HTR-8/SVneo (cell line): ENCODE results near the gene CPNE6.

Experiments used
- DNase-seq: peaks from one replicate; pipeline ENCODE4 v3.0.0; 2011; ENCODE audit warnings: low spot score, mixed read lengths; ENCODE audit not compliant: insufficient read length
- FAIRE-seq: peaks from 2 replicates; lab custom pipeline; 2011; peaks lifted over from hg19 to GRCh38; lab: Jason Lieb, UNC

Gene CPNE6

DNA sequence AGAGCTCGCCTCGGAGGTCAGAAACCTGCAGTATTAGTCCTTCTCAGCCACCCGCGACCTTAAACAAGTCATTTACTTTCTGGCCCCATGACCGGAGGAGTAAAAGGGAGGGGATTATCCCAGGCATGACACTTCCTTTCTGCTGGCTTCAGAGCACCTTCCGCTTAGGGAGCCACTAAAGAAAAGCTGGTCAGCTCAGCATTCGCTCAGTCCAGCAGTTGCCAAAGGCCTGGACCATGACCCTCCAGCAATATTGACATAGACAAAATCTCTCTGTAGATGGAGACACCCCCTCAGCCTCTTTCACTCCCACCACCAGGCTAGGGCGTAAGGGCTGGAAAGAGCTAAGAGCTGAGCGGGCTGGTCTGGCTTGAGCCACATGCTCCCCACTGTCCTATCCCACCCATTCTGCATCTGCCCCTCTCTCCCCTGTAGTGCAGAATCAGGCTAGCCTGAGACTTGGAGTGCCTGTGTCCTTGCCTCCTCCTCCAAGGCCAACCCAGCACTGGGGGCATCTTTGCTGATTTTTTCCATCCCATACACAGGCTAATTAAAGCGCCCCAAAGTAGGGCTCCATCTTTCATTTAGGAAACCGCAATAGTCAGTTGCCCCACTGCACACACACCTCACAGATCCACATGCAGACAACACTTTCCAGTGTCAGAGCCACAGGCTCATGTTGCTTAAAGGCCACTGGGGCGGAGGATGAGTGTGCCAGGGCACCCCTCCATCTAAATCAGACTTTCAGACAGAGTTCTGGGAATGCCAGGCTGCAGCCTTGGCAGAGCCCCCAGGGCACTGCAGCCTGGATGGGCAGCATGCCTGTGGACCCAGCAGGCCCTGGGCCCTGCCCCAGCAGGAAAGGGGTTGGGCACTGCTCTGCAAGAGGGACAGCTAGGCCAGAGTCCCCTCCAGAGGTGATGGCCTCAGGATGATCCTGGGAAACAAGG, 4.0 kb upstream of the CPNE6 start:
- no peak for FAIRE-seq
- DNase-seq = no peak

DNA sequence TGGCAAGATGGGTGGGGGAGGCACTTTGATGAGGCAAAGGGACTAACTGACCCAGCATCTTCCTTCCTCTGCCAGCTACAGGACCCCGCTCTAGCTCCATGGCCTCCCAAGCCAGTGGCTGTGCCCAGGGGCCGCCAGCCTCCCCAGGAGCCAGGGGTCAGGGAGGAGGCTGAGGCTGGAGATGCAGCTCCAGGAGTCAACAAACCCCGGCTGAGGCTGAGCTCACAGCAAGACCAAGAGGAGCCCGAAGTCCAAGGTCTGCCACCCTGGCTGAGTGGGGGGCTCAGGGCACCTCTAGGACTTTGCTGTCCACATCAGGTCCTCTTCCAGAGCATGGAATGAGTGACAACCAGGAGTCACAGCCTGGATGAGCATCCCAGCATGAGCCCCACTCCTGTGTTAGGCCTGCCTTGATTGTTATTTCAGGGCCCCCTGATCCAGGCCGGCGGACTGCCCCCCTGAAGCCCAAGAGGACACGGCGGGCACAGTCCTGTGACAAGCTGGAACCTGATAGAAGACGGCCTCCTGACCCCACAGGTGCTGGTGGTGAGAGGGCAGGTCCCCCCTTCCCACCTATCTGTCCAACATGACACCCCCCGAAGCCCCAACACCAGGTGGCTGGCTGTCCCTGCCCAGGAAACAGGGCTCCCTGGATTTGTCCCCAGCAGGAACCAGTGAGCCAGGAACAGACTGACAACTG, 2.5 kb upstream of the CPNE6 start:
- DNase-seq = no peak
- no peak for FAIRE-seq

DNA sequence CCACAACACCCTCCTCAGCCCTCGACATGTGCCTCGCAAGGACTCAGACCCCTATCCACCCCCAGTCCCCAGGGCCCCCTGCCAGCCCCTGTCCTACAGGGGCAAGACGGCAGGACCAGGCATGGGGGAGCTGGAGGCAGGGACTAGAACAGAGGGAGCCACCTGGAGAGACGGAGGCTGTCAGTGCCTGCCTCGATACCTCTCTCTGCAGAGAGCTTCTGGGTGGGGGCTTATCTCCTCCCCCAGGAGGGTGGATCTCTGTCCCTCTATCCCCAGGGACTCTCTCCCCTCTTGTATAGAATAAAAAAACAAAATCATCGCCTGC, 2.0 kb upstream of the CPNE6 start:
- FAIRE-seq (no peak), DNase-seq (no peak)

DNA sequence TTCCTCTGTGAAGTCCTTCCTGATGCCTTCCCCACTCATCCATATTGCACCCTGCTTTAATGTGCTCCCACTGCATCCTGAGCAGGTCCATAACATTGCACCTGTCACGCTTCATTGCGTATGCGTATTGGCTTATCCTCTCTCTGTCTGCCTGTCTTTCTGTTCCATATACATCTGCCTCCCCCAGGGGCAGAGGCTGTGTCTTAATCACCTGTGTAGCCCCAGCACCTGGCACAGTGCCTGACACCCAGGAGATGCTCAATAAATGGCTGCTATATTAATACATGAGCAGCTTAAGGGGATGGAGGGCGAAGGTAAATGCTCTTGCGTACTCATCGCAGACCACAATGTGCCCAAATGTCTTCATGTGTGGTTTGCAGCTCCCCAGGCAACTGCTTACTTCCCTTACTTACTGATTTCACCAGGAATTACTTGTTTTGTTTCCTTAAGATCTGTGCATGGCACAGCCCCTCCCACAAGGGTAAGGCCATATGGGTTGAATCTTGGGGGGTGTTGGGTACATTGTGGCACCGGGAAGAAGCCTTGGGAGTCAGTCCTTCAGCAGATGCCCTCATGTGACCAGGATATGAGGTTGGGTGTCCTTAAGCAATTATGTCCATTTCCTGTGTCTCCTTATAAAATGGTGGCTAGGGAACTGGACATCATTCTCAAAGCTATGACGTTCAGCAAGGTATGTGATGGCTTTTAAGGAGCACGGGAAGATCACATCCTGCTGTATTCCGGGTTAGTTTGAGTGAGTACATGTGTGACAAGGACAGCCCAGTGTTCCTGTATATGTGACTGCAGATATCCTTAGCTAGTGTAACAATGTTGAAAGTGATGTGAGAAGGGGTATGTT, 848 bp upstream of the CPNE6 start:
- DNase-seq = no peak
- FAIRE-seq = no peak

DNA sequence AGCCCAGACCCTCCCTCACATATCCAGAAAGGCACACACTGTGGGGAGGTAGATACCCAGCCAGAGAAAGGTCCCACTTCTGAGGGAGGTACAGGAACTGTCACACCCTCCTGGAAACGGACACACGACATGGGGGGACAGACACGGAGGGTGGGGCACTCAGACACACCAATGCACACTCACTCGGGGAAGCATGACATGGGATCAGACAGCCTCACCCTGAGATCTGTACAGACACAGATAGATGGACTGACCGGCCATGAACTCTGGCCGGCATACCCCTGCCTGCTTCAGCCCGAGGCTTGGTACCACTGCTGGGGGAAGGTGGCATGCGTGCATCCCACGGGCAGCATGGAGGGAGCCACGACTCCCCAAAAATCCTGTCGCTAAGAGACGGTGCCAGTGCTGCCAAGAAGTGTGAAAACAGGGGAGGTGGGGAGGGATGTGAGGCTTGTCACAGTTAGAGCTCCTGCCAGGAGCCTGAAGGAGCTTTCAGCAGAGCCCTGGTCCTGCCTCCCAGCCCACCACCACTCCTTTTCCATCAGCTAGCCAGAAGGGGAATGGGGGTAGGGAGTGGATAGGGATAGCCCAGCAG, 571 bp downstream of the CPNE6 start:
- FAIRE-seq (no peak), DNase-seq (no peak)

DNA sequence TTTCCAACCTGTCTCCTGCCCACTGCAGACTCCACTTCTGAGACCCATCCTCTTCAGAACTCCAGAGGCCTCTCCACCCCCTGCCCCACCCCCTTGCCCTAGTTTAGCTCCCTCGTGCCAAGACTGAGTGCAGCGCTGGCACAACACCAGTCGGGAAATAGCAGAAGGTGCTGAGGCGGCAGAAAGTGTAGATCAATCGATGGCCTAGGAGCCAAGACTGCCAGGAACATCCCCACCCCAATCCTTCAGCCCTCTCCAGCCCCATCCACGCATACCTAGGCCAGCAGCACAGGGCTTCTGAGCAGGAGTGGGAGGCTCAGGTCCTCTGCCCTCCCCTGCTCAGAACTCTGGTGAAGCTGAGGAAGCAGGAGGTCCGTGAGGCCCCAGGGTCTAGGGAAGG, 1.1 kb downstream of the CPNE6 start:
- FAIRE-seq = no peak
- DNase-seq = no peak

DNA sequence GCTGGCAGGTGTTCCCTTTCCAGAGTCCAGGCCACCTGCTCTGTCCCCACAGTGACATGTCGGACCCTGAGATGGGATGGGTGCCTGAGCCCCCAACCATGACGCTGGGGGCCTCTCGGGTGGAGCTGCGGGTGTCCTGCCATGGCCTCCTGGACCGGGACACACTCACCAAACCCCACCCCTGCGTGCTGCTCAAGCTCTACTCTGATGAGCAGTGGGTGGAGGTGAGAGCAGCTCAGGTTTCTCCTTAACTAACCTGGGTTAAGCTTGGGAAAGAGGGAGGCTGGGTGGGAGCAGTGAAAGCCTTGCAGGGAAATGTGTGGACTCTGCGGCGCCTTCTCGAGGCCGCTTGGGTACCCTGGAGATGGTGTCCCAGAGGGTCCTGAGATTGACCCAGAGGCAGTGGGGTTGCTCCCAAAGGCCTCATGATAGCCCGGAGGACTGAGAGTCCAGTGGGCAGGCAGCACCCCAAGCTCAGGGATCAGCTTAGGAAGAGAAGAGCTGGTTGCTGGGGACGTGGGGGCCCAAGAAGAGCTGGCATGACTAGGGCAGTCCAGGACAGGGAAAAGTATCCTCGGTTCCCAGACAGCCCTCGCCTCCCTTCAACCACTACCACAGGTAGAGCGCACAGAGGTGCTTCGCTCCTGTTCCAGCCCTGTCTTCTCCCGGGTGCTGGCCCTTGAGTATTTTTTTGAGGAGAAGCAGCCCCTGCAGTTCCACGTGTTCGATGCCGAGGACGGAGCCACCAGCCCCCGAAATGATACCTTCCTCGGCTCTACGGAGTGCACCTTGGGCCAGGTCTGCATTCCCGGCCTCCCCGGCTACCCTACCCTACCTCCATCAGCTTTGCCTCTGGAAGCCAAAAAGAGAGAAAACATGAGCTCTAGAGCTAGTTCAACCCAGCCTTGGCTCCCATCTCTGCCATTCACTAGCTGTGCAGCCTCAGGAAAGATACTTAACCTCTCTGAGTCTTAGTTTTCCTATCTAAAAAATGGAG, 1.8 kb downstream of the CPNE6 start:
- no peak for FAIRE-seq
- no peak for DNase-seq

DNA sequence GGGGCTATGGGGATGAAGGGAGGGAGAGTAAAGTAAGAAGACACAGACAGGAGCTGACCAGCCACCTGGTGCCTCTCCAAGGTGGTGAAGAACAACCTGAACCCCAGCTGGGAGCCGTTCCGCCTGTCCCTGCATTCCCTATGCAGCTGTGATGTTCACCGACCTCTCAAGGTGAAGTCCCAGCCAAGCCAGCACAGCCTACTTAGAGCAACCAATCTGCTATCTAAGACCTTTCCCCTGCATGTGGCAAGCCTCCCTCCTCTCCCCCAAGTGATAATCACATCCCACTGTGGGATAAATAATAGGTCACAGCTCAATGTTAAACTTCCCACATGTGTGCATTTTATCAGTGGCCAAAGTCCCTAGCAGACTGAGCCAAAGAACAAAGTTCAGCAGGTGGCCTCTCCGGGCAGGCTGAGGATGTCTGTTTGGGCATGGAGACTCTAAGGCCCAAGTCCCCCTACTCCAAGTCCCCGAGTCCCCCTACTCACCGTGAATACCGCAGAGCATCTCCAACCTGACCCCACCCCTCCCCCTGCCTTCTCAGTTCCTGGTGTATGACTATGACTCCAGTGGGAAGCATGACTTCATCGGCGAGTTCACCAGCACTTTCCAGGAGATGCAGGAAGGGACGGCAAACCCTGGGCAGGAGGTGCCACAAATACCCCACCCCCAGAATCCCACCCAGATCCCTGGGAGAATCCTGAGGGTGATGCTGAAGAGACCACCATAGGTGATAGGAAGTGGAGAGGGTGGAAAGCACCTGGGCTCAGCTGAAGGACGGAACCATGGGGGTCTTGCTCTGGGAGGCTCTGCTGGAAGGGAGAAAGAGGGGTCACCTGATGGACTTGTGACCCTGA, 3.5 kb downstream of the CPNE6 start:
- no peak for DNase-seq
- FAIRE-seq = no peak

DNA sequence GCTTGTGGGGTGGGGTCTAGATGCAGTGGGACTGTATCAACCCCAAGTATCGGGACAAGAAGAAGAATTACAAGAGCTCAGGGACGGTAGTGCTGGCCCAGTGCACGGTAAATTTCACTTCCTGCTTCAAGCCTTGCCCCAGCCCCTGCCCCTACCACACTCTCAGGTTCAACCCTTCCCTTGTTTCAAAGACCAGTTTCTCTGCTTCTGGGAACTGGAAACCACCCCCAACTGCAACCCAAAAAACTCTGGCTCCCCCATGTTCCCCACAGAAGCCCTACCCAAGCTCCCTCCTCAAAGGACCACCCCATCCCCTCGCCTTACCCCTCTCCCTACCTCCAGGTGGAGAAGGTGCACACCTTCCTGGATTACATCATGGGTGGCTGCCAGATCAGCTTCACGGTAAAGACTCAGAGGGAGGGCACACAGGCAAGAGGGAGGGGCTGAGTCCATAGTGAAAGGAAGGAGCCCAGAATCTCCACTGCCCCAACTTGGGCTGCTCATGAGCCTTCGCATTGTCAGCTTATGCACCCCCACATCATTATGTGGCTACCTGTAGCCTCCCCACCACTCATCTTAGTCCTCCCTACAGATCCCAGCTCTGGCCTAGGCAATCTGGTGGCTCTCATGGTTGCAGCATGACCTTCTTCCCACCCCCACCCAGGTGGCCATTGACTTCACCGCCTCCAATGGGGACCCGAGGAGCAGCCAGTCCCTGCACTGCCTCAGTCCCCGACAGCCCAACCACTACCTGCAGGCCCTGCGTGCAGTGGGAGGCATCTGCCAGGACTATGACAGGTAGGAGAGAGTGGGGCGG, 4.3 kb downstream of the CPNE6 start:
- FAIRE-seq = no peak

DNA sequence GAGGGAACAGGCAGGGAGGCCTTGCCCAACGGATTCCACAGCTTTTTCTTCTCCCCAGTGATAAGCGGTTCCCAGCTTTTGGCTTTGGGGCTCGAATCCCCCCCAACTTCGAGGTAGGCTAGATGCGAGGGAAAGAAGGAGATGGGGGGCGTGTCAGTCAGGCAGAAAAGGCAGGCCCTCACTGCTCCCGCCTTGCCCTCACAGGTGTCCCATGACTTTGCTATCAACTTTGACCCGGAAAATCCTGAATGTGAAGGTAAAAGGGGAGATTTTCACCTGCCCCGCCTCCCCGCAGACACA, 4.9 kb downstream of the CPNE6 start:
- no peak for FAIRE-seq
- no peak for DNase-seq

More for the DNA sequence above, 4.3 kb downstream of the CPNE6 start:
- DNase-seq = no peak

DNA sequence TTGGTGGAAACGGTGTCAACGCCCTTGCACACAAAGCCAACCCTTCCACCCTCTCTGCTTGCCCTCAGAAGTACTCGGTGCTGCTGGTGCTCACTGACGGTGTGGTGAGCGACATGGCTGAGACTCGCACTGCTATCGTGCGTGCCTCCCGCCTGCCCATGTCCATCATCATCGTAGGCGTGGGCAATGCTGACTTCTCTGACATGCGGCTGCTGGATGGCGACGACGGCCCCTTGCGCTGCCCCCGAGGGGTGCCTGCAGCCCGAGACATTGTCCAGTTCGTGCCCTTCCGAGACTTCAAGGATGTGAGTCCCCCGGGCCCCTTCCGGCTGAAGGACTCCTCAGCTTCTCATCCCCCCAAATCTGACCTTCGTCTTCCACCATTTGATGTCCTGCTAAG, 5.7 kb downstream of the CPNE6 start:
- FAIRE-seq (no peak), DNase-seq (no peak)

DNA sequence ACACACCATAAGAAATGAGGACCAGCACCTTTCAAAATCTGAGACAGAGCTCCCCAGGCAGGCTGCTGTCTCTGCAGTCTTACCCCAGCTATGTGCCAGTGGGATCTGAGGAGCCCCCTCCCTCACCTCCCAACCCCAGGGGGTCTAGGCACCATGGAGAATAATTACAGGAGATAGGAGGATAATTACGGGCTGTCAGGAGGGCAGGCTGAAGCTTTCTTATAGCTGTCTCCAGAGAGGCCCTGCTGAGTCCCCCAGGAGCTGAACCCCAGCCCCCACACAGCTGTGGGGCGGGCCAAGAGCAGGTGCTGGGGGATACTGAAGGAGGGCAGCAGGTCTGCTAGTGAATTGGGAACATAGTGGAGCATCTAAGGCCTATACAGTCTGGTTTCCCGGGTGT, 6.8 kb downstream of the CPNE6 start:
- no peak for DNase-seq
- FAIRE-seq = no peak

DNA sequence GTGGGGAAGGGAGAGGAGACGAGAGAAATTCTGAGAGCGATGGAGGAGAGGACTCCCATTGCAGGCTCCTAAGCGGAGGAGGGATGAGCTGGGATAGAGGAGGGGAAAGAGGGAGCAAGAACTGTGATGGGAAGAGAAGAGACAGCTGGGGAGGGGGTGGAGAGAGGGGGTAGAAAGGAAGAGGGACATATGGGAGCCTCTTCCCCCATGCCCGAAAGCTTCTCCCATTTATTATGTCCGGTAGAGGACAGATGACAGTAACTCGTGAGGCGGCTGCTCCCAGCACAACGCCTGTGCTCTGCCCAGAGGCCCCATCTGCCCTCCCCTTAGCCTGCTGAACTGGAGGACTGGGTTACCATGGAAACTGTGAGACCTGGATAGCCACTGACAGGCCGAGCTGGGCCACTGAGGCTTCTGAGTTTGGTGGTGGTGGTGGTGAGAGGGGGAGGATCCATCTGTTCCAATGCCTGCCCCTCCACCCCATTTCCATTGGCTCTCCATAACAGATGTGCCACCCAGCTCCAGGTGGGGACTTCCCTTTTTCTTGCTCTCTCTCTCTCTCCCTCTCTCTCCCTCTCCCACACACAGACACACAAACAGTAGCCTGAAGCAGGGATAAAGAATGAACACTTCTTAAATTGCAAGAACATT, 8.3 kb downstream of the CPNE6 start:
- no peak for DNase-seq
- no peak for FAIRE-seq

DNA sequence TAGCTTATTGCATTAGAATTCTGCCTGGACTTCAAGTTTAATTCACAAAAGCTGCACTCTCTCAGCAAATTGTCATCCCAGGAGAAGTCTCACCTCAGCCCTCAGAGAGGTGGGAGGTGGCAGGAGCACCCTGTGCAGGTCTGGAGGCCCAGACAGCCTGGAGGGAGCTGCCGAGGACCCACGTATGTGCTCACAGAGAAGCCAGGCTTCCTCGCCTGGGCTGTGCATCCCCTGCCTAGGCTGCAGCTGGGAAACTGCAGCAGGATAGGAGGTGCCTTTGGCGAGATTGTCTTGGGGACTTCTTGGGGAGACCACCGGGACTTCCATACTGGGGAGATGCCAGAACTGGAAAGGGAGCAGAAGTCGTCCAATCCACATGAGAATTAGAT, 8.8 kb downstream of the CPNE6 start:
- FAIRE-seq (no peak), DNase-seq (no peak)

DNA sequence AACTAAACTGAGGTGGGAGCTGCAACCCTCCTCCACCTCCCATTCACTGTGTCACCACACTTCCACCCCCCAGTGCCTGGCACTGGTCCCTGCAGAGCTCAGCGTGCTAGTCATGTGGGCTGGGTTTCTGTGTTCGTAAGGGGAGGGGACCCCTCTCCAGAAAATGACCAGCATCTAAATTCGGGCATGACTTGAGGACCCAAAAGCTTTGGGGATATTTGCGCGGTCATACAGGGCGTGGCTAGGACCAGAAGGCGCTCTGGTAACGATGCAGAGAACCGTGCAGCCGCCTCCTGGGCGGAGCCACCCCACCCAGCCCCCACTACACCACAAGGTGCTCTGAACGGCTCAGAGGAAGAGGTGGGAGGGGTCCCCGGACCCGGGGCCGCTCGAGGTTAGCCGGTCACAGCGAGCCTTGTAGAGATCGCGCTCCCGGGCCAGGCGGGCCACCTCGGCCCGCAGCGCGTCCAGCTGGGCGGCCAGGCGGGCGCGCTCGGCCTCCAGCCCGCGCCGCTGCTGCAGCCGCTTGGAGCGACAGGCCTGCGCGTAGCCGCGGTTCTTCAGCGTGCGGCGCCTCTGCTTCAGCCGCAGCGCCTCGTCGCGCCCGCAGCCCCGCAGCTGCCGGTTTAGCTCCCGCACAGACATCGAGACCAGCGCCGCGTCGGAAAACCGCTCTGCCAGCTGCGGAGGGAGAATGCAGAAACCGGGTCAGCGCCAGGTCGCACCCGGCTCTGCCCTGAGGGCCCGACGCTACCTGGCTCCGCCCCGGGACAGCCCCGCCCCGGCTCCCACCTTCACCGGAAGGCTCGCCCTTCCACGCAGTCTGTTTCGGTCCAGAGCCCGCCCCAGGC, 9.8 kb downstream of the CPNE6 start:
- peak; percentile 35 for DNase-seq
- FAIRE-seq = no peak

DNA sequence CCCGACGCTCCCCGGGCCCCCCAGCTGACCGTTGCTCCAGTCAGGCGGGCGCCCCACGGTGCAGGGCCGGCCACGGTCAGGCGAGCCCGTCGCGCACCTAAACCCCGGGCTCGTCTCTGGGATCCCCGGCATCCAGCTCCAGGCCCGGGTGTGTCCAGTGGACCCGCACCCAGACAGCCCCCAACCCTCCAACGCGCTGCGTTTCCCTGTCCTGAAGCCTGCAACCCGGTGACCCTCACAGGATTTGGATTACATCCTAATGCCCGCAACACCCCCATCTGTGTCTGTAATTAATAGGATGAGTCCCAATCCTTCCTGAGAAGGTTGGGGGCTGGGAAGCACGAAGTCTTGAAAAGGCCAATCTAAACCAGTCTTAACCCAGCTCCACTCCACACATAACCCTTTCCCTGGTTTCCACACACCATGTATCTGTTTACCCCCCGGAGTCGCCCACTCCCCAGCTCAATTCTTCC, 10.4 kb downstream of the CPNE6 start:
- FAIRE-seq = no peak
- no peak for DNase-seq
